ENCODE measurements around the gene LCTL. TPM values are rescaled to one million over a fixed set of nuclear protein-coding genes. Genes with fewer than 3 reads are reported as not detected.

Gene LCTL
- polyA plus RNA-seq, 1 donor from 2014 or later = not detected

GRCh38 chr15:66595332-66595731, 29.5 kb upstream of the LCTL start:
- Histone ChIP-seq H3K27me3 (ENCODE audit: insufficient read depth, low read depth, low read length) (no peaks in the 10 kb centered on the region), H3K27ac (ENCODE audit: low read length) (no peak overlapping the region), H3K4me3 (ENCODE audit: low read length) (no peak overlapping the region), H2AFZ (ENCODE audit: low read depth, low read length) (no peak overlapping the region), H4K20me1 (ENCODE audit: insufficient read depth) (no peaks in the 10 kb centered on the region), H3K9me3 (ENCODE audit: low read length) (no peaks in the 10 kb centered on the region), H3K9me2 (ENCODE audit: insufficient read depth, low read length) (no peaks in the 10 kb centered on the region), H3K79me2 (replicated peaks; ENCODE audit: insufficient read depth, low read length) (no peaks in the 10 kb centered on the region), H3K4me2 (ENCODE audit: low read length) (no peak overlapping the region), H3K36me3 (ENCODE audit: insufficient read depth, low read length) (no peaks in the 10 kb centered on the region), H3F3A (ENCODE audit: insufficient read depth, low read length, poor library complexity, severe bottlenecking) (no peaks in the 10 kb centered on the region), H3K9ac (ENCODE audit: low read length) (no peak overlapping the region)
- TF ChIP-seq MXI1 (conservative IDR thresholded peaks at IDR 0.05; ENCODE audit: poor library complexity, severe bottlenecking) = no peak
- TF ChIP-seq CTCF (IDR thresholded peaks at IDR 0.05; ENCODE audit: poor library complexity, severe bottlenecking) = no peak
- TF ChIP-seq EZH2 (IDR thresholded peaks at IDR 0.05; ENCODE audit: borderline replicate concordance, insufficient read depth, low read length, poor library complexity, severe bottlenecking) = no peak
- no peak for TF ChIP-seq TAF1 (IDR thresholded peaks at IDR 0.05; ENCODE audit: low read depth)
- TF ChIP-seq EP300 (conservative IDR thresholded peaks at IDR 0.05; ENCODE audit: poor library complexity, severe bottlenecking) = no peak
- TF ChIP-seq, protein P1, sequence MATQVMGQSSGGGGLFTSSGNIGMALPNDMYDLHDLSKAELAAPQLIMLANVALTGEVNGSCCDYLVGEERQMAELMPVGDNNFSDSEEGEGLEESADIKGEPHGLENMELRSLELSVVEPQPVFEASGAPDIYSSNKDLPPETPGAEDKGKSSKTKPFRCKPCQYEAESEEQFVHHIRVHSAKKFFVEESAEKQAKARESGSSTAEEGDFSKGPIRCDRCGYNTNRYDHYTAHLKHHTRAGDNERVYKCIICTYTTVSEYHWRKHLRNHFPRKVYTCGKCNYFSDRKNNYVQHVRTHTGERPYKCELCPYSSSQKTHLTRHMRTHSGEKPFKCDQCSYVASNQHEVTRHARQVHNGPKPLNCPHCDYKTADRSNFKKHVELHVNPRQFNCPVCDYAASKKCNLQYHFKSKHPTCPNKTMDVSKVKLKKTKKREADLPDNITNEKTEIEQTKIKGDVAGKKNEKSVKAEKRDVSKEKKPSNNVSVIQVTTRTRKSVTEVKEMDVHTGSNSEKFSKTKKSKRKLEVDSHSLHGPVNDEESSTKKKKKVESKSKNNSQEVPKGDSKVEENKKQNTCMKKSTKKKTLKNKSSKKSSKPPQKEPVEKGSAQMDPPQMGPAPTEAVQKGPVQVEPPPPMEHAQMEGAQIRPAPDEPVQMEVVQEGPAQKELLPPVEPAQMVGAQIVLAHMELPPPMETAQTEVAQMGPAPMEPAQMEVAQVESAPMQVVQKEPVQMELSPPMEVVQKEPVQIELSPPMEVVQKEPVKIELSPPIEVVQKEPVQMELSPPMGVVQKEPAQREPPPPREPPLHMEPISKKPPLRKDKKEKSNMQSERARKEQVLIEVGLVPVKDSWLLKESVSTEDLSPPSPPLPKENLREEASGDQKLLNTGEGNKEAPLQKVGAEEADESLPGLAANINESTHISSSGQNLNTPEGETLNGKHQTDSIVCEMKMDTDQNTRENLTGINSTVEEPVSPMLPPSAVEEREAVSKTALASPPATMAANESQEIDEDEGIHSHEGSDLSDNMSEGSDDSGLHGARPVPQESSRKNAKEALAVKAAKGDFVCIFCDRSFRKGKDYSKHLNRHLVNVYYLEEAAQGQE (IDR thresholded peaks at IDR 0.05; ENCODE audit: borderline replicate concordance) = no peak
- TF ChIP-seq RAD21 (conservative IDR thresholded peaks at IDR 0.05) = no peak
- no peak for TF ChIP-seq SMC3 (conservative IDR thresholded peaks at IDR 0.05; ENCODE audit: poor library complexity)
- no peak for TF ChIP-seq POLR2AphosphoS5 (IDR thresholded peaks at IDR 0.05)

DNA sequence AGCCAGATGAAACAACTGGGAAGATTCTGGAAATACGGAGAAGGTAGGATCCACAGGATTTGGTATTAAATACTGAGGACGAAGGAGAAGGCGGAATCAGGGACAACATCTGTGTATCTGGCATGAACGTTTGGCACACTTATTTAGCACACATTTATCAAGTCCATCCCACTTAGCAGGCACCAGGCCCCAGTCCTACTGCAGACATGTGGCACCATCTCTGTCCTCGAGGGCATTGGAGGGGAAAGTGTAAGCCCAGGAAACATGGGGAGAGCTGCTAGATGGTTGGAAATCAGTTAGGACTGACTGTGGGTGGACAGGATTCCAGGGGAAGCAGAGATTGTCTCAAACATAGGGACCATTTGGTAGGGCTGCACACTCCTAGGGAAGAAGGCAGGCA, 29.0 kb upstream of the LCTL start:
- H3K9me2 ChIP-seq (ENCODE audit: insufficient read depth, low read length) = no peaks in the 10 kb centered on the region
- H3F3A ChIP-seq (ENCODE audit: insufficient read depth, low read length, poor library complexity, severe bottlenecking) = no peaks in the 10 kb centered on the region
- H3K27ac ChIP-seq (ENCODE audit: low read length) = no peak overlapping the region
- TF ChIP-seq SMC3 (conservative IDR thresholded peaks at IDR 0.05; ENCODE audit: poor library complexity) (no peak), EZH2 (IDR thresholded peaks at IDR 0.05; ENCODE audit: borderline replicate concordance, insufficient read depth, low read length, poor library complexity, severe bottlenecking) (no peak), RAD21 (conservative IDR thresholded peaks at IDR 0.05) (no peak), CTCF (IDR thresholded peaks at IDR 0.05; ENCODE audit: poor library complexity, severe bottlenecking) (no peak), EP300 (conservative IDR thresholded peaks at IDR 0.05; ENCODE audit: poor library complexity, severe bottlenecking) (no peak), POLR2AphosphoS5 (IDR thresholded peaks at IDR 0.05) (no peak), MXI1 (conservative IDR thresholded peaks at IDR 0.05; ENCODE audit: poor library complexity, severe bottlenecking) (no peak), TAF1 (IDR thresholded peaks at IDR 0.05; ENCODE audit: low read depth) (no peak)
- TF ChIP-seq, protein P1 (IDR thresholded peaks at IDR 0.05; ENCODE audit: borderline replicate concordance) = no peak
- no peak overlapping the region for H2AFZ ChIP-seq (ENCODE audit: low read depth, low read length)
- no peaks in the 10 kb centered on the region for H3K79me2 ChIP-seq (replicated peaks; ENCODE audit: insufficient read depth, low read length)
- no peak overlapping the region for H3K4me3 ChIP-seq (ENCODE audit: low read length)
- no peaks in the 10 kb centered on the region for H4K20me1 ChIP-seq (ENCODE audit: insufficient read depth)
- no peaks in the 10 kb centered on the region for H3K36me3 ChIP-seq (ENCODE audit: insufficient read depth, low read length)
- no peaks in the 10 kb centered on the region for H3K9me3 ChIP-seq (ENCODE audit: low read length)
- H3K4me2 ChIP-seq (ENCODE audit: low read length) = no peak overlapping the region
- H3K9ac ChIP-seq (ENCODE audit: low read length) = no peak overlapping the region
- no peaks in the 10 kb centered on the region for H3K27me3 ChIP-seq (ENCODE audit: insufficient read depth, low read depth, low read length)

All from neural cell (in vitro differentiated cells).